Measurements from ENCODE around the gene FBXL19.

GRCh38 chr16:30874244-30874820 lies 49.0 kb upstream of the FBXL19 start:
- no peak for TF ChIP-seq EHMT2 (IDR thresholded peaks at IDR 0.05; ENCODE audit: low read depth)
- TF ChIP-seq CTCF (IDR thresholded peaks at IDR 0.05), result no peak
- no peak for TF ChIP-seq CEBPB (IDR thresholded peaks at IDR 0.05)
- no peak for TF ChIP-seq RCOR1 (IDR thresholded peaks at IDR 0.05; ENCODE audit: low read depth, low read length)
- TF ChIP-seq MYC (IDR thresholded peaks at IDR 0.05; ENCODE audit: borderline replicate concordance, low read length), result no peak
- no peak for TF ChIP-seq HOXA7 (CRISPR knock-in tag; IDR thresholded peaks at IDR 0.05)
- TF ChIP-seq ZNF302 (CRISPR knock-in tag; IDR thresholded peaks at IDR 0.05), result no peak
- no peak for TF ChIP-seq POLR2A (IDR thresholded peaks at IDR 0.05; ENCODE audit: low read length)
- TF ChIP-seq ESRRA (IDR thresholded peaks at IDR 0.05; ENCODE audit: borderline replicate concordance, low read length), result no peak
- TF ChIP-seq, protein P1, sequence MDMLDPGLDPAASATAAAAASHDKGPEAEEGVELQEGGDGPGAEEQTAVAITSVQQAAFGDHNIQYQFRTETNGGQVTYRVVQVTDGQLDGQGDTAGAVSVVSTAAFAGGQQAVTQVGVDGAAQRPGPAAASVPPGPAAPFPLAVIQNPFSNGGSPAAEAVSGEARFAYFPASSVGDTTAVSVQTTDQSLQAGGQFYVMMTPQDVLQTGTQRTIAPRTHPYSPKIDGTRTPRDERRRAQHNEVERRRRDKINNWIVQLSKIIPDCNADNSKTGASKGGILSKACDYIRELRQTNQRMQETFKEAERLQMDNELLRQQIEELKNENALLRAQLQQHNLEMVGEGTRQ (IDR thresholded peaks at IDR 0.05), result no peak

Measured in A549 (cell line).